BE2C (cell line): ENCODE measurements around the gene G2E3.
"Not testable (repeated sequence)": the region's sequence is repeated elsewhere in the genome, so short reads cannot be mapped to it uniquely, and the experiment has no call there.

ENCODE experiments used
- DNase-seq: peaks from one replicate; pipeline ENCODE4 v3.0.0-alpha.2; 2020
- H3K27me3 ChIP-seq: fragments of 250-450 bp; sonication (Bioruptor Pico); 2 replicates; pipeline ENCODE4 v1.5.1; 2020; ENCODE audit warnings: mild to moderate bottlenecking
- H3K36me3 ChIP-seq: fragments of 250-450 bp; sonication (Bioruptor Pico); 2 replicates; pipeline ENCODE4 v1.5.1; 2020; ENCODE audit warnings: mild to moderate bottlenecking
- H3K4me1 ChIP-seq: fragments of 250-450 bp; sonication (Bioruptor Pico); 2 replicates; pipeline ENCODE4 v1.5.1; 2020
- H3K4me3 ChIP-seq: 2 replicates; pipeline ENCODE4 v1.5.1; 2011; ENCODE audit warnings: low read depth, low read length
- H3K9me3 ChIP-seq: fragments of 250-450 bp; sonication (Bioruptor Pico); 2 replicates; pipeline ENCODE4 v1.5.1; 2020
- TF ChIP-seq, protein P1 (sequence below): IDR thresholded peaks from 2 replicates; pipeline ENCODE4 v1.5.1; 2012; ENCODE audit warnings: mild to moderate bottlenecking, low read depth, low read length

Gene G2E3

DNA sequence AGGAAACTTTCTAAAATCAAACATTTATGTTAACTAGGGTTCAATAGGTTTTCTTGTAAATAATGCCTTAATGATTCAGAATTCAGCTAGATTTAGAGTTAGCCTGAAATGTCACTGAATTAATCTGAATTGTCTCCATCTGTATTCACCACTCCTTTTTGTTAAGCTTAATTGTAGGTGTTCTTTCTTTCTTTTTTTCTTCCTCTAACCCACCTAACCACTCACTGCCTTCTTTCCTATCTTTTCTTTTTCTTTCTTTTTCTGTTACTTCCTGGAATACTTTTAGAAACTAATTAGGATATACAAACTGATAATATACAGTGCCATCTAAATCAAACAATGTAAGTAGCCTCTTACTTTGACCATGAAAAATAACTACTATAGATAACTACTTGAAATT is 29.9 kb downstream of the G2E3 start:
- Histone ChIP-seq H3K4me1 (no peaks in the 10 kb centered on the region), H3K4me3 (no peak overlapping the region), H3K27me3 (no peaks in the 10 kb centered on the region), H3K36me3 (peaks cover 33% of the 10 kb centered on the region), H3K9me3 (no peaks in the 10 kb centered on the region)
- no peak for DNase-seq
- TF ChIP-seq, protein P1, sequence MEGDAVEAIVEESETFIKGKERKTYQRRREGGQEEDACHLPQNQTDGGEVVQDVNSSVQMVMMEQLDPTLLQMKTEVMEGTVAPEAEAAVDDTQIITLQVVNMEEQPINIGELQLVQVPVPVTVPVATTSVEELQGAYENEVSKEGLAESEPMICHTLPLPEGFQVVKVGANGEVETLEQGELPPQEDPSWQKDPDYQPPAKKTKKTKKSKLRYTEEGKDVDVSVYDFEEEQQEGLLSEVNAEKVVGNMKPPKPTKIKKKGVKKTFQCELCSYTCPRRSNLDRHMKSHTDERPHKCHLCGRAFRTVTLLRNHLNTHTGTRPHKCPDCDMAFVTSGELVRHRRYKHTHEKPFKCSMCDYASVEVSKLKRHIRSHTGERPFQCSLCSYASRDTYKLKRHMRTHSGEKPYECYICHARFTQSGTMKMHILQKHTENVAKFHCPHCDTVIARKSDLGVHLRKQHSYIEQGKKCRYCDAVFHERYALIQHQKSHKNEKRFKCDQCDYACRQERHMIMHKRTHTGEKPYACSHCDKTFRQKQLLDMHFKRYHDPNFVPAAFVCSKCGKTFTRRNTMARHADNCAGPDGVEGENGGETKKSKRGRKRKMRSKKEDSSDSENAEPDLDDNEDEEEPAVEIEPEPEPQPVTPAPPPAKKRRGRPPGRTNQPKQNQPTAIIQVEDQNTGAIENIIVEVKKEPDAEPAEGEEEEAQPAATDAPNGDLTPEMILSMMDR: no peak

DNA sequence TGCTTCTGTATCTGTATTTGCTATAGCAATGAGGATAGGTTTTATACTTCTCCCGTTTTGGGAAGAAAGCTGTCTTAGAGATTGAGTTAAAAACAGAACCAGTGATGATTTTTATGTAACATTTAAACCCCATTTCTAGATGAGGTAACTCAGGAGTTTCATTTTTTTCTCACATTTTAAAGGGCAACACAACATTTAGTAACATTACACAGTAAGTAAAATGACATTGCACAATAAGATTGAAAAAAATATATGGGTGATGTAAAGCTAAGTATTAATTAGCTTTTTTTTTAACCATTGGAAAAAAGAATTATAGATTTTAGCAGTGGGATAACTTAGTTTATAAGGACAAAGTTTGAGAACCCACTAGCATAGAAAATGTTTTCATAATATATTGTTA is 38.0 kb downstream of the G2E3 start:
- TF ChIP-seq, protein P1: no peak
- H3K9me3 ChIP-seq: no peaks in the 10 kb centered on the region
- H3K4me3 ChIP-seq: no peak overlapping the region
- H3K4me1 ChIP-seq: no peaks in the 10 kb centered on the region
- no peaks in the 10 kb centered on the region for H3K27me3 ChIP-seq
- H3K36me3 ChIP-seq: peaks cover 37% of the 10 kb centered on the region
- DNase-seq: no peak

DNA sequence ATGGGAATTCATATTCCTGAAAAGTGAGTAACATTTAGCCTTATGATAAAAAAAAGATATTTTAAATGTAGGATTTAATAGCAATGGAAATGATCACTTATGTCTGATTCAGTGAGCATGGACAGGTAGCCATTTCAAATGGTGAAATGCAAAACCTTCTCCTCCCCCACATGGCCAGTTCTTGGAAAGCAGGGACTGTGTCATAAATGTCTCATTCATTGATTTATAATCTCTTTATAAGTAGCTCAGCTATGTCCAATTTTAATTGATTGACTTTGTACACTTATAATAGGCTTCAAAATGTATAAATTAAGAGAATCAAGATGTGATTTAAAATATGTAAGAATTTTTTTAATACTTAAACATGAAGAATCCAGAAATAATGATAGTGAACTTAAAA is 38.5 kb downstream of the G2E3 start:
- Histone ChIP-seq H3K27me3 (no peaks in the 10 kb centered on the region), H3K4me3 (no peak overlapping the region), H3K9me3 (no peaks in the 10 kb centered on the region), H3K36me3 (peaks cover 42% of the 10 kb centered on the region), H3K4me1 (no peaks in the 10 kb centered on the region)
- TF ChIP-seq, protein P1: no peak
- DNase-seq: no peak

DNA sequence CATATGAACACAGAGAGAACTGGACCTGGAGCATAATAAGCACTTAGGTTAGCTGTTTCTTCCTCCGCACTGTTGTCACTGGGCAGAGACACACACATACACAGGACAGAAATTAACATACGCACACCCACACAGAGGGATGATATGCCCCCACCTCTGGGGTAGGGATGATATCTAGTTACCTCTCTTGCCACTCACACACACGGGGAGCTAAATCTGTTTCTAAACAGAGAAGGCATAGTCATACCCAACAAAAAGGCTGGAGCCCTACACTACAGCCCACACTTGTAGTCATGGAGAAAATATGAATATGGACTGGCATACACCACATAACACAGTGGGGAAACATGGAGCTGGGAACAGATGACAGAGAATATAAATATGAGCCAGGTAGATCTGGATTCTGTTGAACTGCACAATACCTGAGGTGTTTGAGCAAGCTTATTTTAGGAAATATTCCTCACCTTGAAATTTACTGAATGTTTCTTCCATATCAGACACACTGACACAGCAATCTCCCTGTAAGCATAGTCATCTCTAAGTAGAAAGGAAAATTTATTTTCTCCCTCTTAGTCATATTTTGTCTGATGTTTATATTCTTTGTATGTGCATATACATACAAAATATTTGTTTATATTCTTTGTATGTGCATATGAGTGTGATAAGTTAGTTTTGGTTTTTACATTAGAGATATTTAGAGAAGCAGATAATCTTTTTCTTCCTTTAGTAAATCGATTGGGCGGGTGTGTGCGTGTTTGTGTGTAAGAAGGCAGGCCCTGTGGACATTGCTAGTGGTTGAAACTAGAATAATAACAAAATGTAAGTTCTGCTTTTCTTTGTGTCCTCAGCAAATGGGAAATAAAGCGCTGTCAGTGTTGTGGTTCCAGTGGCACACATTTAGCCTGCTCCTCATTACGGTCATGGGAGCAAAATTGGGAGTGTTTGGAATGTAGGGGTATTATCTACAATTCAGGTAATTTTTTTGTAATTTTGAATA is 42.3 kb downstream of the G2E3 start:
- Histone ChIP-seq H3K27me3 (no peaks in the 10 kb centered on the region), H3K9me3 (no peaks in the 10 kb centered on the region), H3K4me1 (no peaks in the 10 kb centered on the region), H3K36me3 (peaks cover 41% of the 10 kb centered on the region), H3K4me3 (no peak overlapping the region)
- TF ChIP-seq, protein P1: no peak
- no peak for DNase-seq

DNA sequence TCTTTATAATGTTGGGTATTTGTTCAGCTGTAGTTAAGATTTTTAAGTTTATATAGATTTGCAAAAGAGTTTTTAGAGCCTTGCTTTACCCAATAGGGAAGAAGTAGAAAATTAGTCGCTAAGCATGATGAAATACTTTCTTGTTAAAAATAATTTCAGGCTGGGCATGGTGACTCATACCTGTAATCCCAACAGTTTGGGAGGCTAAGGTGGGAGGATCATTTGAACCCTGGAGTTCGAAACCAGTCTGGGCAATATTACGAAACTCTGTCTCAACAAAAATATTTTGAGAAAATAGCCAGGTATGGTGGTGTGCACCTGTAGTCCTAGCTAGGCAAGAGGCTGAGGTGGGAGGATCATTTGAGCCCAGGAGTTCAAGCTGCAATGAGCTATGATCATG is 44.4 kb downstream of the G2E3 start:
- no peak for DNase-seq
- Histone ChIP-seq H3K36me3 (peaks cover 38% of the 10 kb centered on the region), H3K9me3 (no peaks in the 10 kb centered on the region), H3K27me3 (no peaks in the 10 kb centered on the region), H3K4me1 (no peaks in the 10 kb centered on the region), H3K4me3 (no peak overlapping the region)
- TF ChIP-seq, protein P1: no peak

DNA sequence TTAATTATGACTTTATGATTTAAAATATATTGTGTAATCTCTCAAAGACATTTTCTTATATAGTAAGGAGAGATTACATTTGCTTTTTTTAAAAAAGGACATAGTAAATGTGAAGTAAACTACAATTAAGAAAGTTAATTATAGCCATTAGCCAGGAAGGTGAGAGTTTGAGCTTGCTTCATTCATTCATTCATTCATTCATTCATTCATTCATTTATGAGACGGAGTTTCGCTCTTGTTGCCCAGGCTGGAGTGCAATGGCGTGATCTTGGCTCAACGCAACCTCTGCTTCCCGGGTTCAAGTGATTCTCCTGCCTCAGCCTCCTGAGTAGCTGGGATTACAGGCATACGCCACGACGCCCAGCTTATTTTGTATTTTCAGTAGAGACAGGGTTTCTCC is 45.7 kb downstream of the G2E3 start:
- not testable (repeated sequence) for H3K4me1 ChIP-seq, H3K4me3 ChIP-seq, H3K9me3 ChIP-seq, DNase-seq, H3K27me3 ChIP-seq
- peaks cover 33% of the 10 kb centered on the region for H3K36me3 ChIP-seq
